H1 (cell line): ENCODE measurements around the gene GRIK1. TPM values are rescaled to one million over a fixed set of nuclear protein-coding genes. Genes with fewer than 3 reads are reported as not detected.

Experiments
- CTCF ChIA-PET: fragments of 300-600 bp; sonication (Branson Sonifier 250); formaldehyde crosslinking; loops from one replicate; lab custom pipeline; 2021; ENCODE audit not compliant: partially characterized antibody; lab: Charles Lee
- POLR2A ChIA-PET: fragments of 300-600 bp; sonication (Branson Sonifier 250); formaldehyde crosslinking; loops from one replicate; lab custom pipeline; 2021; ENCODE audit warnings: inconsistent platforms; ENCODE audit not compliant: partially characterized antibody; lab: Charles Lee
- DNase-seq, 2 experiments: peaks; one replicate each; pipeline versions ENCODE4 v3.0.0 to v3.0.0-alpha.2; 2010 to 2022; ENCODE audit warnings: low spot score in 2 of 2, low read depth in 1 of 2, mixed read lengths in 1 of 2
- FAIRE-seq: peaks from 2 replicates; lab custom pipeline; 2011; peaks lifted over from hg19 to GRCh38; lab: Jason Lieb, UNC
- H2AFZ ChIP-seq: 2 replicates; pipeline ENCODE4 v1.8.1; 2012; ENCODE audit warnings: low read length, inconsistent platforms
- H2AK5ac ChIP-seq: 2 replicates; pipeline ENCODE4 v1.6.1; 2013; ENCODE audit warnings: low read depth, low read length
- H2BK120ac ChIP-seq: replicated peaks from 2 replicates; pipeline ENCODE3; 2013; ENCODE audit warnings: low read depth, low read length, inconsistent platforms
- H2BK12ac ChIP-seq: 2 replicates; pipeline ENCODE4 v1.6.1; 2013; ENCODE audit warnings: low read depth, low read length
- H2BK15ac ChIP-seq: 2 replicates; pipeline ENCODE4 v1.6.1; 2013; ENCODE audit warnings: low read length
- H2BK20ac ChIP-seq: 2 replicates; pipeline ENCODE4 v1.6.1; 2013; ENCODE audit warnings: low read length
- H2BK5ac ChIP-seq: 2 replicates; pipeline ENCODE4 v1.6.1; 2013; ENCODE audit warnings: low read depth, low read length
- H3K14ac ChIP-seq: 2 replicates; pipeline ENCODE4 v1.6.1; 2013; ENCODE audit warnings: inconsistent platforms; ENCODE audit not compliant: insufficient read length
- H3K18ac ChIP-seq: 2 replicates; pipeline ENCODE4 v1.6.1; 2013; ENCODE audit warnings: low read length; ENCODE audit errors: extremely low read depth
- H3K23ac ChIP-seq: 2 replicates; pipeline ENCODE4 v1.6.1; 2013; ENCODE audit warnings: inconsistent platforms; ENCODE audit not compliant: insufficient read length
- H3K23me2 ChIP-seq: 2 replicates; pipeline ENCODE4 v1.6.1; 2013; ENCODE audit warnings: low read depth, low read length
- H3K27ac ChIP-seq: 2 replicates; pipeline ENCODE4 v1.6.1; 2011; ENCODE audit warnings: low read depth, low read length, inconsistent platforms
- H3K27me3 ChIP-seq, 4 experiments: replicated peaks in 1 of 4; 1 replicate in 1 of 4; 2 replicates in 3 of 4; pipeline versions ENCODE4 v1.6.1 to v1.8.1; 2011 to 2013; ENCODE audit warnings: low read length in 3 of 4, mild to moderate bottlenecking in 3 of 4, inconsistent platforms in 2 of 4, mixed read lengths in 2 of 4, moderate library complexity in 1 of 4; ENCODE audit not compliant: control insufficient read depth in 3 of 4, insufficient read depth in 3 of 4; ENCODE audit errors: extremely low read depth in 1 of 4
- H3K36me3 ChIP-seq, 4 experiments: 2 replicates each; pipeline versions ENCODE4 v1.6.1 to v1.8.1; 2011 to 2013; ENCODE audit warnings: mild to moderate bottlenecking in 4 of 4, low read length in 3 of 4, moderate library complexity in 2 of 4, control low read depth in 1 of 4, inconsistent platforms in 1 of 4; ENCODE audit not compliant: insufficient read depth in 4 of 4, control insufficient read depth in 2 of 4
- H3K4ac ChIP-seq: replicated peaks from 2 replicates; pipeline ENCODE3; 2013; ENCODE audit warnings: low read length, low read depth, mixed read lengths, inconsistent platforms; ENCODE audit not compliant: insufficient read length
- H3K4me1 ChIP-seq, 4 experiments: replicated peaks in 1 of 4; 1 replicate in 1 of 4; 2 replicates in 3 of 4; pipeline versions ENCODE4 v1.6.1 to v1.8.1; 2011 to 2013; ENCODE audit warnings: low read length in 3 of 4, inconsistent platforms in 2 of 4, mixed read lengths in 1 of 4; ENCODE audit not compliant: insufficient read depth in 4 of 4, control insufficient read depth in 3 of 4
- H3K4me2 ChIP-seq, 2 experiments: 2 replicates each; pipeline versions ENCODE4 v1.6.1 to v1.8.1; 2011 to 2013; ENCODE audit warnings: low read depth in 2 of 2, low read length in 2 of 2, control low read depth in 1 of 2, inconsistent platforms in 1 of 2, mild to moderate bottlenecking in 1 of 2; ENCODE audit not compliant: insufficient read depth in 1 of 2
- H3K4me3 ChIP-seq, 4 experiments: fragments of 200-600, 300-600 bp in 1 of 4; sonication (generic), shearing (Covaris generic), sonication (Bioruptor Twin) in 1 of 4; 2 replicates each; pipeline versions ENCODE4 v1.5.1 to v1.8.1; 2011 to 2016; ENCODE audit warnings: low read length in 4 of 4, low read depth in 3 of 4, control low read depth in 2 of 4, inconsistent platforms in 2 of 4, mild to moderate bottlenecking in 2 of 4, mixed read lengths in 1 of 4, moderate library complexity in 1 of 4; ENCODE audit not compliant: insufficient read depth in 2 of 4; ENCODE audit errors: extremely low read depth in 1 of 4
- H3K56ac ChIP-seq: replicated peaks from 2 replicates; pipeline ENCODE3; 2013; ENCODE audit warnings: low read depth, mild to moderate bottlenecking, mixed read lengths, low read length, inconsistent platforms; ENCODE audit not compliant: insufficient read length
- H3K79me1 ChIP-seq: 2 replicates; pipeline ENCODE4 v1.6.1; 2013; ENCODE audit warnings: low read depth, low read length, control low read depth
- H3K79me2 ChIP-seq, 2 experiments: 2 replicates each; pipeline versions ENCODE4 v1.6.1 to v1.8.1; 2012 to 2013; ENCODE audit warnings: low read length in 2 of 2, mild to moderate bottlenecking in 2 of 2, inconsistent platforms in 1 of 2; ENCODE audit not compliant: insufficient read depth in 2 of 2, control insufficient read depth in 1 of 2
- H3K9ac ChIP-seq, 4 experiments: replicated peaks in 1 of 4; 1 replicate in 1 of 4; 2 replicates in 3 of 4; pipeline versions ENCODE4 v1.6.1 to v1.8.1; 2011 to 2013; ENCODE audit warnings: low read depth in 3 of 4, low read length in 3 of 4, control low read depth in 2 of 4, mild to moderate bottlenecking in 2 of 4, moderate library complexity in 2 of 4, inconsistent platforms in 1 of 4; ENCODE audit errors: extremely low read depth in 1 of 4
- H3K9me3 ChIP-seq, 2 experiments: 2 replicates each; pipeline versions ENCODE4 v1.6.1 to v1.8.1; 2012 to 2013; ENCODE audit warnings: mild to moderate bottlenecking in 2 of 2, moderate library complexity in 2 of 2, control low read depth in 1 of 2, inconsistent platforms in 1 of 2, low read depth in 1 of 2, low read length in 1 of 2, mixed read lengths in 1 of 2; ENCODE audit not compliant: insufficient read depth in 2 of 2
- H4K20me1 ChIP-seq, 2 experiments: replicated peaks in 1 of 2; 2 replicates each; pipeline versions ENCODE3 to v1.8.1; 2011 to 2013; ENCODE audit warnings: inconsistent platforms in 2 of 2, low read length in 2 of 2, mild to moderate bottlenecking in 1 of 2; ENCODE audit not compliant: insufficient read depth in 2 of 2, control insufficient read depth in 1 of 2
- H4K5ac ChIP-seq: 2 replicates; pipeline ENCODE4 v1.6.1; 2013; ENCODE audit warnings: low read length, low read depth, mixed read lengths, inconsistent platforms; ENCODE audit not compliant: insufficient read length
- H4K8ac ChIP-seq: 2 replicates; pipeline ENCODE4 v1.8.0; 2013; ENCODE audit warnings: mild to moderate bottlenecking, moderate library complexity, low read length, inconsistent platforms; ENCODE audit not compliant: insufficient read depth; ENCODE audit errors: extremely low read depth
- H4K91ac ChIP-seq: replicated peaks from 2 replicates; pipeline ENCODE3; 2013; ENCODE audit warnings: low read length, mixed read lengths, inconsistent platforms; ENCODE audit not compliant: insufficient read length
- CBX8 ChIP-seq: fragments of 300-800, 300-1000 bp; sonication (generic); IDR thresholded peaks from 2 replicates; pipeline ENCODE4 v1.7.1; 2016; ENCODE audit warnings: low read depth, low read length, borderline replicate concordance
- CEBPB ChIP-seq: IDR thresholded peaks from 2 replicates; pipeline ENCODE4 v1.6.1; 2012; ENCODE audit warnings: low read depth, low read length
- CTBP2 ChIP-seq: IDR thresholded peaks from 2 replicates; pipeline ENCODE4 v1.7.0; 2011; ENCODE audit warnings: borderline replicate concordance, mild to moderate bottlenecking, moderate library complexity, mixed read lengths, low read length; ENCODE audit not compliant: insufficient read depth, insufficient read length
- KDM1A ChIP-seq: fragments of 200-600, 300-600 bp; sonication (generic); IDR thresholded peaks from 2 replicates; pipeline ENCODE4 v1.7.1; 2016; ENCODE audit warnings: mild to moderate bottlenecking, low read length, borderline replicate concordance
- NANOG ChIP-seq: IDR thresholded peaks from 2 replicates; pipeline ENCODE4 v1.6.1; 2011; ENCODE audit warnings: low read length, low read depth, mild to moderate bottlenecking, inconsistent platforms; ENCODE audit not compliant: insufficient read depth, poor library complexity, severe bottlenecking
- POU5F1 ChIP-seq: IDR thresholded peaks from 2 replicates; pipeline ENCODE4 v1.6.1; 2011; ENCODE audit warnings: low read depth, mild to moderate bottlenecking, low read length, moderate library complexity
- RBBP5 ChIP-seq: IDR thresholded peaks from 2 replicates; pipeline ENCODE4 v1.7.1; 2012; ENCODE audit warnings: low read depth, mild to moderate bottlenecking, inconsistent platforms, low read length, moderate library complexity, borderline replicate concordance
- SP1 ChIP-seq: IDR thresholded peaks from 2 replicates; pipeline ENCODE4 v1.6.1; 2011; ENCODE audit warnings: low read depth, low read length
- SP4 ChIP-seq: IDR thresholded peaks from 2 replicates; pipeline ENCODE4 v1.6.1; 2012; ENCODE audit warnings: low read length, inconsistent platforms
- WGBS, 2 experiments: shearing (Covaris generic) in 1 of 2; methylation state at CpG; one replicate each; pipeline versions ENCODE4 v1.1.6 to v1.1.7; 2013 to 2015; ENCODE audit warnings: low lambda C conversion rate in 2 of 2, mixed read lengths in 2 of 2, inconsistent platforms in 1 of 2, low coverage in 1 of 2, missing lambda C conversion rate in 1 of 2; ENCODE audit not compliant: insufficient replicate concordance in 2 of 2, insufficient coverage in 1 of 2, insufficient read length in 1 of 2; ENCODE audit errors: extremely low coverage in 1 of 2, missing lambda C conversion rate in 1 of 2; 5-methylcytosine and 5-hydroxymethylcytosine counted together
- polyA plus RNA-seq, 7 experiments: library from polyadenylated mRNA; depleted of rRNA in 3 of 7; stranded (reverse) in 5 of 7; unstranded in 2 of 7; fragments of >200 nt in 5 of 7; fragments of 200-250 nt in 2 of 7; gene quantifications; 1 replicate in 5 of 7; 2 replicates in 1 of 7; 4 replicates in 1 of 7; pipeline versions ENCODE4 v1.2.1 to v1.2.3, GENCODE V29; 2011 to 2013; ENCODE audit warnings: missing spikeins in 2 of 7, mixed read lengths in 2 of 7
- total RNA-seq: library from RNA; stranded (reverse); fragmentation: NEBNext Ultra II Directional; extraction: Animal tissue kit (Norgen Biotek cat#: 25700); gene quantifications from 2 replicates; pipeline ENCODE4 v1.2.1, GENCODE V29; 2021

Gene GRIK1
- total and polyA plus RNA-seq, 2 of the 8 experiments (the other 6 are each of a cell fraction or from before 2014, with no cell fraction given), result 0.11 to 0.32 TPM

GRCh38 chr21:29664615-29665014 is 275.2 kb downstream of the GRIK1 start:
- Histone ChIP-seq H3K9ac (no peak overlapping the region), H3K79me2 (no peaks in the 10 kb centered on the region), H3K23me2 (no peaks in the 10 kb centered on the region), H2AK5ac (no peak overlapping the region), H3K27ac (no peak overlapping the region), H3K4me3 (no peak overlapping the region), H3K36me3 (0 out of 8 replicates have a peak, but pooled peaks cover 0 to 3% (median 0%) of the 10 kb centered on the region in 4 experiments), H4K5ac (no peak overlapping the region), H2BK120ac (no peak overlapping the region), H2AFZ (no peak overlapping the region), H3K79me1 (no peaks in the 10 kb centered on the region), H4K20me1 (no peaks in the 10 kb centered on the region), H3K4me1 (no peaks in the 10 kb centered on the region; a peak in 3 of 7 replicates), H3K27me3 (no peaks in the 10 kb centered on the region), H3K18ac (no peak overlapping the region), H3K14ac (no peak overlapping the region), H3K56ac (no peak overlapping the region), H3K4ac (no peak overlapping the region), H3K4me2 (no peak overlapping the region), H2BK15ac (no peak overlapping the region), H3K23ac (no peak overlapping the region), H2BK20ac (no peak overlapping the region), H4K91ac (no peak overlapping the region), H2BK5ac (no peak overlapping the region), H3K9me3 (no peaks in the 10 kb centered on the region), H2BK12ac (no peak overlapping the region), H4K8ac (no peak overlapping the region)
- FAIRE-seq (no peak), DNase-seq (no peak)
- 84% methylated on average over 1 of the region's 1 CpG; no CpG with 5 or more reads in 1 of the 2 experiments for WGBS, 2 experiments
- POLR2A ChIA-PET, result no interaction called here
- CTCF ChIA-PET, result no interaction called here
- no peak for TF ChIP-seq CBX8
- no peak for TF ChIP-seq KDM1A
- no peak for TF ChIP-seq CTBP2
- TF ChIP-seq SP4, result no peak
- TF ChIP-seq SP1, result no peak
- TF ChIP-seq NANOG, result no peak
- no peak for TF ChIP-seq RBBP5
- TF ChIP-seq POU5F1, result no peak
- TF ChIP-seq CEBPB, result no peak
